HG02623 (cell line): ENCODE measurements around the gene TNS2.
A peak's percentile ranks its signal among the peaks of the same experiment; 100 is the strongest.
"Not testable (repeated sequence)": the region's sequence is repeated elsewhere in the genome, so short reads cannot be mapped to it uniquely, and the experiment has no call there.

Source experiments
- ATAC-seq: cut with Tn5 transposase; IDR thresholded peaks from one replicate; pipeline ENCODE4 v1.9.1; 2021; ENCODE audit warnings: moderate library complexity; ENCODE audit not compliant: unreplicated experiment

The TNS2 gene, protein sequence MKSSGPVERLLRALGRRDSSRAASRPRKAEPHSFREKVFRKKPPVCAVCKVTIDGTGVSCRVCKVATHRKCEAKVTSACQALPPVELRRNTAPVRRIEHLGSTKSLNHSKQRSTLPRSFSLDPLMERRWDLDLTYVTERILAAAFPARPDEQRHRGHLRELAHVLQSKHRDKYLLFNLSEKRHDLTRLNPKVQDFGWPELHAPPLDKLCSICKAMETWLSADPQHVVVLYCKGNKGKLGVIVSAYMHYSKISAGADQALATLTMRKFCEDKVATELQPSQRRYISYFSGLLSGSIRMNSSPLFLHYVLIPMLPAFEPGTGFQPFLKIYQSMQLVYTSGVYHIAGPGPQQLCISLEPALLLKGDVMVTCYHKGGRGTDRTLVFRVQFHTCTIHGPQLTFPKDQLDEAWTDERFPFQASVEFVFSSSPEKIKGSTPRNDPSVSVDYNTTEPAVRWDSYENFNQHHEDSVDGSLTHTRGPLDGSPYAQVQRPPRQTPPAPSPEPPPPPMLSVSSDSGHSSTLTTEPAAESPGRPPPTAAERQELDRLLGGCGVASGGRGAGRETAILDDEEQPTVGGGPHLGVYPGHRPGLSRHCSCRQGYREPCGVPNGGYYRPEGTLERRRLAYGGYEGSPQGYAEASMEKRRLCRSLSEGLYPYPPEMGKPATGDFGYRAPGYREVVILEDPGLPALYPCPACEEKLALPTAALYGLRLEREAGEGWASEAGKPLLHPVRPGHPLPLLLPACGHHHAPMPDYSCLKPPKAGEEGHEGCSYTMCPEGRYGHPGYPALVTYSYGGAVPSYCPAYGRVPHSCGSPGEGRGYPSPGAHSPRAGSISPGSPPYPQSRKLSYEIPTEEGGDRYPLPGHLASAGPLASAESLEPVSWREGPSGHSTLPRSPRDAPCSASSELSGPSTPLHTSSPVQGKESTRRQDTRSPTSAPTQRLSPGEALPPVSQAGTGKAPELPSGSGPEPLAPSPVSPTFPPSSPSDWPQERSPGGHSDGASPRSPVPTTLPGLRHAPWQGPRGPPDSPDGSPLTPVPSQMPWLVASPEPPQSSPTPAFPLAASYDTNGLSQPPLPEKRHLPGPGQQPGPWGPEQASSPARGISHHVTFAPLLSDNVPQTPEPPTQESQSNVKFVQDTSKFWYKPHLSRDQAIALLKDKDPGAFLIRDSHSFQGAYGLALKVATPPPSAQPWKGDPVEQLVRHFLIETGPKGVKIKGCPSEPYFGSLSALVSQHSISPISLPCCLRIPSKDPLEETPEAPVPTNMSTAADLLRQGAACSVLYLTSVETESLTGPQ (N-terminal part only)

DNA sequence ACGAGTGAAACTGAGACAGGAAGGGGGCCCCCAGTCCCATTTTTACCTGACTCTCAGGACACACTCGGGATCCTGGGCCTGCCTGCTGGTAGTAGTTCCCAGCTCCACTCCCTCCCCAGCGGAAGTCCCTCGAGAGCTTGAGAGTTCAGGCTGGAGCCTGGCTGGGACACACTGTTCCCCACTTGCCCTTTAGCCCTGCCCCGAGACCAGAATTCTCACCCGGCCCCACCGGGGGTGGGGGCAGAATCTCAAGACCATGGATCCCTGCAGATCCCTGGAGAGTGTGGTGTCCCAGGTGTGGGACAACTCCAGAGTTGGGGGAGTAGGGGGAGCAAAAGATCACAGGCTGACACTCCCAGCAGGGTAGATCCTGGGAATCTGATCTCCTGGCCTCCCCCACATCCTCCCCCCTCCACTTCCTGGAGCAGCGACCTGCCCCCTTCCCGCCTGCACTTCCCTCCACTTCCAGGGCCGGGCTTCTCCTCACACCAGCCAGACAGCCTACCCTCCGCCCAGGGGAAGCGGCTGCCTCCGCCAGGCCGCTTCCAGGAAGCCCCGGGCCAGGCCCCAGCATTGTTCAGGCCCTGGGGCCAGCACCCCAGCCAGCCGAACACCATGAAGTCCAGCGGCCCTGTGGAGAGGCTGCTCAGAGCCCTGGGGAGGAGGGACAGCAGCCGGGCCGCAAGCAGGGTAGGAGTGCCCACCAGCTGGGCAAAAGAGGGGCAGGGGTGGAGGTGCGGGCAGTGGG lies at the start of gene TNS2:
TNS2 (plus strand) TSS at position 495 of the 748 bp plus-strand sequence; CDS start at position 616, 121 bp downstream.
- ATAC-seq: no peak

DNA sequence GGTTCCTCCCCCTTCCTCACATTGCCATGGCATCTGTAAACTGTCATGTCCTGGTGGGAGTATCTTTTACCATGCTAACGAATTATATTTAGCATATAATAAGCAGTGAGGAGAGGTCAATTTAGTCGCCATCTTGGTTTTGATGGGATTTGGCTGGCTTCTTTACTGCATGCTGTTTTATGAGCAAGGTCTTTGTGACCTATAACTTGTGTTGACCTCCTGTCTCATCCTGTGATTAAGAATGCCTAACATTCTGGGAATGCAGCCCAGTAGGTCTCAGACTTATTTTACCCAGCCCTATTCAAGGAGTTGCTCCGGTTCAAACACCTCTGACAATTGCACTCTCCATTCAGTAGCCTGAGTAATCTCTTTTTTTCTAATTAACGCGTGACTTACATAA lies 45.7 kb upstream of the TNS2 start:
- no peak for ATAC-seq

DNA sequence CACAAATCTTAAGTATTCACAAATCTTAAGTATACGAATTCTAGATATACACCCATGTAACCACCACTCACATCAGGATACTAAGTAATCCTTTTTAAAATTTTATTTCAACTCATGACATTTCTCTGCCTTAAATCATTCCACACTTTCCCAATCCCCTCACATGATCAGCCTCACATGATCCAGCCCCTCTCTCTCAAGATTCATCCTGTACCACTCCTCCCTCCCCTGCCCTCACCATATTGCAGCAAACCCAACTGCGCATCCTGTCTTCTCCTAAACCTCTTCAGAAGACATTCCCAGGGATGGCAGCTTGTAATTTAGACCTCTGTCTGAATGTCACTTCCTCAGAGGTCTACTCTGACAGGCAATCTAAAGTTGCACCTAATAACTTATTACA lies 45.3 kb upstream of the TNS2 start:
- ATAC-seq: no peak

DNA sequence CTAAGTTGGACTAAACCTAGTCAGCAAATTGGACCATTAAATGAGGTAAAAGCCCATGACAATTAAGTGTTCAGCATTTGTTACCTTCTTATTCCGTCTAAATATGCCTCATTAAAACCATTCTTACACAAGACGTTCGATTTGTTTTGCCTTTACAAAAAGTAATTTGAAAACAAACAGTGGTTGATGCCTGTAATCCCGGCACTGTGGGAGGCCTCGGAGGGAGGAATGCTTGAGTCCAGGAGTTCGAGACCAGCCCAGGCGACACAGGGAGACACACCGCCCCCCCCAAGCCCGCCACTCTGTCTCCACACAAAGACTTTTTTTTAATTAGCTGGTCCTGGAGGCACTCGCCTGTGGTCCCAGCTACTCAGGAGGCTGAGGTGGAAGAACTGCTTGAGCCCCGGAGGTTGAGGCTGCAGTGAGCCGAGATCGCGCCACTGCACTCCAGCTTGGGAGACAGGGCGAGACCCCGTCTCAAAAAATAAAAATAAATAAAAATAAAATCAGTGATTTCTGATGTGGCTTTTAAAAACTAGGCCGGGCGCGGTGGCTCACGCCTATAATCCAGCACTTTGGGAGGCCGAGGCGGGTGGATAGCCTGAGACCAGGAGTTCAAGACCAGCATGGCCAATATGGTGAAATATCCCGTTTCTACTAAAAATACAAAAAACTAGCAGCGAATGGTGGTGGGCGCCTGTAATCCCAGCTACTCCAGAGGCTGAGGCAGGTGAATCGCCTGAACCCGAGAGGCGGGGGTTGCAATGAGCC lies 44.5 kb upstream of the TNS2 start:
- no peak for ATAC-seq

DNA sequence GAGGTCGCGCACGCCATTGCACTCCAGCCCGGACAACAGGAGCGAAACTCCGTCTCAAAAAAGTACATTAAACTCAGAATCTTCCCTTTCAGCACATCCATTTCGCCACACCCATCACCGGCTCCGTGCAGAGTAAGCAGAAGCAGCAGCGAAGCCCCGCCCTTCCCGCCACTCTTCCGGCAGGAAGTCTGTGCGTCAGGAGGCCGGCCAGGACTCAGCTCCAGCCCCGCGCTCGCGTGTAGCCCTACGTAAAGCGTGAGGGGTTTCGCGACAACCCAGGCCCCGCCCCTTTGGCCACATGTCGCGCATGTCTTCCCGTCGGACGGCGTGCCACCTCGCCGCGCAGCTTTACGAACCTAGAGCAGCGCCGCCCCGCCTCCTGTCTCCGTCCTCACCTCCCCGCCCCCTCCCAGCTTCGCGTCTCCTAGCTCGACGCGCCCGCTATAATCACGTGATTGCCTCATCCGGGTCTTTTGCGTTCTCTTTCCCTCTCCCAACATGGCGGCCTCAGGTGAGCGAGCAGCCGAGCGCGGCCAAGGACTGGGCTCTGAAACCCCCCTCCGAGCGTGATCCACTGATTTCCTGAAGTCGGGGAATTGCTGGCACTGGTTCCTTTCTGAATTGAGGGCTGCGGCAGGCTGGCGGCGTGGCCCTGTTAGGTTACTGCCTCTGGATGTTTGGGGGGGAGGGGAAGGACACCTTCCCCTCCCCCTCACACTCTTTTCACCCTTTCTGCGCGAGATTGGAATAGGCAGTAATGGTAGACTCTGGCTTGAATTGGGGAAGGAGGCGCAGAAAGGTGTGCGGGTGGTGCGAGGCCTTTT lies 43.7 kb upstream of the TNS2 start, which contains the start of gene EIF4B:
EIF4B (plus strand) TSS at position 471 of the 824 bp plus-strand sequence; CDS start at position 499, 28 bp downstream.
- ATAC-seq: peak; percentile 85

DNA sequence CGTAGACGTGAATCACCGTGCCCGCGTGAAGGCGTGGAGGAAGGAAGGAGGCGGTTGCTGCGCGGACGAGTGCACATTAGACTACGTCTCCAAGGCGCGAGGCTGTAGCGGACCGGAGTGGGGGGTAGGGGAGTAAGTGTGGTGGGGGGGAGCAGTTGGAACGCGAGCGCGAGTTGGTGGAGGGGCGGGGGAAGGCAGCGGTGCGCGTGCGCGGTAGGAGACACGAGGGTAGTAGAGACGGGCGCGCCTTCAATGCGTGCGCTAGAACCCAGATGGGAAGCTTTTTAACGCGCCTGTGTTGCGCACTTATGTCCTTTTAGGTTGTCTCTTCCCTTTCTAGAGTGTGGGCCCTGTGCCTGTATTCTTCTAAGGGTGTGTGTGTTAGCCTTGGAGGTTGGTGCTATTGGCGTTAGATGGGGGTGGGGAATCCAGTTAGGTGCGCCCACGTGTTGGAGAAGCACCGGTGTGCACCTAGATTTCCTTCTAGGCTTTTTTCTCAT lies 43.0 kb upstream of the TNS2 start:
- ATAC-seq: peak; percentile 10

DNA sequence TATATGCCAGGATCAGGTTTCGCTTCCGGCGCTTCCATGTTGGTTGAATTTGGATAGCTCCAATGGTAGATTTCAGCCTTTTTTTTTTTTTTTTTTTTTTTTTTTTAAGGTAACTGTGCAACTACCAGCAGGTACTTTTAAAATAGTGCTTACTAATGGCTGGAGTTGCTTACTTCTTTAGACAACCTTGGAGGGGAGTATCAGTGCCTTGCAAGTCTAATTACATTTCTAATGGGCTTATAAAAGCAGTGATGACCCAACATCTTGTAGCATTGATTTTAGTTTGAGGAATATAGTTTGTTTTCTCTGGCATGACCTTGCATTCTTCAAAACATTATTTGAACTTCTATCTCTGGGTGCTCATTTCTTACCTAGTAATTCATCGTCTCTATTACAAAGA lies 42.5 kb upstream of the TNS2 start:
- ATAC-seq: no peak

DNA sequence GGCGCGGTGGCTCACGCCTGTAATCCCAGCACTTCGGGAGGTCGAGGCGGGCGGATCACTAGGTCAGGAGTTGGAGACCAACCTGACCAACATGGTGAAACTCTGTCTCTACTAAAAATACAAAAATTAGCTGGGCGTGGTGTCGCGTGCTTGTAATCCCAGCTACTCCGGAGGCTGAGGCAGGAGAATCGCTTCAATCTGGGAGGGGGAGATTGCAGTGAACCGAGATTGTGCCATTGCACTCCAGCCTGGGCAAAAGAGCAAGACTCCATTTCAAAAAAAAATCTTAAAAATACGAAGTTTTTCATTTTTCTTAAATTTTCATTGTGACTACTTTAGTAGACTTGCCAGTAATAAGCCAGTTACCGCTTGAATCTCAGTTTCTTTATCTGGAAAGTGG lies 41.1 kb upstream of the TNS2 start:
- not testable (repeated sequence) for ATAC-seq

DNA sequence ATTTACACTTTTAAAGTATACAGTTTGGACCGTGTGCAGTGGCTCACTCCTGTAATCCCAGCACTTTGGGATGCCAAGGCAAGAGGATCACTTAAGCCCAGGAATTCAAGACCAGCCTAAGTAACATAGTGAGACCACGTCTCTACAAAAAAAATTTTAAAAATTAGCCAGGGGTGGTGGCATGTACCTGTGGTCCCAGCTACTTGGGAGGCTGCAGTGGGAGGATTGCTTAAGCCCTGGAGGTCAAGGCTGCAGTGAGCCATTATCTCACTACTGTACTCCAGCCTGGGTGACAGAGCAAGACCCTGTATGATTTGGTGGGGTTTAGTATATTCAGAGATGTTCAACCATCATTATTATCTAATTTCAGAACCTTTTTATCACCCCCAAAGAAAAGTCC lies 38.9 kb upstream of the TNS2 start:
- no peak for ATAC-seq

DNA sequence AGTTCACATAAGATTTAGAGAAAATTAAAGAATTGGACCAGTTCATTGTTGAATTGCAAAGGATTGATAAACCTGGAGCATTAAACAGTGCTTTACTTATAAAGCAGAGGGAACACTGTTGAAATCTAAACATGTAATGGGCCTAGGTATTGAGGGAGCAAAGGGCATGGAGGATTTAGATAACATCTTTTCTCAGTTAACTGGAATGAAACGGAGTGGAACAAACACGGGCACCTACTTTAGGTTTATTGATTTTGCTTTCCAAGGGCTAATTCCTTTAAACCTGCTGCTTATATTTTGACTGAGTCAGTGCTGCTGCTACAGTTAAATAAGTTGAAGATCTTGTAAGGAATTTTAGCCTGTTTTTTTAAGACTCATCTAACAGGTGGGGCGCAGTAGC lies 38.0 kb upstream of the TNS2 start:
- no peak for ATAC-seq

DNA sequence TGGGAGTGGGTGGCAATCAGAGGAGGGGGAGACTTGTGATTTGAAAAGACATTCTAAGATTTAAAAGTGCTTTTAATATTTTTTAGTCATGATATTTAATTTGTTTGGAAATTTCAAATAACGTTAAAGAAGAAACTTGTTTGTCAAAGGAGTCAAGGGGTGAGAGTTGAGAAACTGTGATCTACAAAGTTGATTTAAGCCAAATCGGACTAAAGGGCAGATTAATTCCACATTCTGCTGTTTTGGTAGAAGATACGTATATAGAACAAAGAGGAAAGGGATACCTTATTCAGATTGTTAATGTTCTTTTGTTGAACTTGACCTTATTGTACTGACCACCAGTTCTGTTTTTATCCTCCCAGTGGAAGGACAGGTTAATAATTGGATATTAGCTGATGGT lies 36.9 kb upstream of the TNS2 start:
- ATAC-seq: no peak

DNA sequence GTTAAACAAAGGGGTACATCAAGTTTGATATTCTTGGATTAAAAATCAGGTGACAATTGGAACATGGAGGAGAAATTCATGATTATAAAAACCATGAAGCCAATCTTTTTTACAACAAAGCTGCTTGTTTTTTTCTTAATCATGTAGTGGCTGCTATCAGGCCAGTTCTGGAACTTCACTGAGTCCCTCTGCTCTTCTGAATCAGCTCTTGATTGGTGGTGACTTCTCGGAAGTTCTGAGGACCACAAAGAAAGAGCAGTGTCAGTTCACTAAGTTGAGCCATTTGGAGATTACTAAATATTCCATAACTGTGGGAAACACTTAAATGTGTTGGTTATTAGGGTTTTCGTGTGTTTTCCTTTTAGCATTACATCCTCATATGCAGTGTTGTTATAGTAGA lies 35.2 kb upstream of the TNS2 start:
- no peak for ATAC-seq

DNA sequence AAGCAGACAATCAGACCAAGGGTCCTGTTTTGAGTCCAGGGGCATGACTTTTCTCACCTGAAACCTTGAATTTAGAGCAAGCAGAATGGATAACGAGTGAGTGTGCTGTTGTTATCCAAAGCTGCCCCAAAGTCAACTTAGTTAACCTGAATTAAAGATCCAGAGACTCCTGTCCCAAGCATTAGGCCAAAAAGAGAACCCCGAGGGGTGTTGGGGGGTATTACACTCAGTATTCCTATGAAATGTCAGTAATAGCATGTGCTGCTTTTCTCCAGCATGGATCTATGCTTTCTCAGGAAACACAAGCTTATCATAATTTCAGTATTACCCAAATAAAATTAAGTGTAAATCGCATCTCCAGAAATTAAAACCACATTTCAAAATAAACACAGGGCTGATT lies 24.6 kb upstream of the TNS2 start:
- ATAC-seq: no peak

DNA sequence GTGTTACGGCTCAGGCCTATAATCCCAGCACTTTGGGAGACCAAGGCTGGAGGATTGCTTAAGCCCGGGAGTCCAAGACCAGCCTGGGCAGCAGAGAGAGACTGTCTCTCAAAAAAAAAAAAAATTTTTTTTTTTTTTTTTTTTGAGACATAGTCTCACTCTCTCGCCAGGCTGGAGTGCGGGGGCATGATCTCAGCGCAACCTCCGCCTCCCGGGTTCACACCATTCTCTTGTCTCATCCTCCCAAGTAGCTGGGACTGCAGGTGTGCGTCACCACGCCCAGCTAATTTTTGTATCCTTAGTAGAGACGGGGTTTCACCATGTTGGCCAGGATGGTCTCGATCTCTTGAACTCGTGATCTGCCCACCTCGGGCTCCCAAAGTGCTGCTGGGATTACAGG lies 22.9 kb upstream of the TNS2 start:
- ATAC-seq: not testable (repeated sequence)

DNA sequence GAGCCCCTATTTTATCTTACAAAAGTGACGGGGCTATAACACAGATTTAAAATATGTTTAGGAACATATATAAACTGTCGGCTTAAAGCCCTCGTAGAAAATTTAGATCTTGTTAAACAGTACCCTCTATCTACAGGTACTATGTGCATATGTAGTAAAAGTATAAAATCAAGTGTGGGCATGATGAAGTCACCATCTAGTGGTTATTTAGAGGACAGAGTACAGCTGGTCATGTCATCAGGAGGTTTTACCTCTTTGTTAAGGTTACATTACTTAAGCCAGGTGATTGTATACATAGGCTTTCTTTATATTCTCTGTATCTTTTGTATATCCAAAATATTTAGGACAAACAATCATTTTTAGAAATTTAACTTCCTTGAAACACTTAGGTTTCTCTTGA lies 18.2 kb upstream of the TNS2 start:
- ATAC-seq: no peak

DNA sequence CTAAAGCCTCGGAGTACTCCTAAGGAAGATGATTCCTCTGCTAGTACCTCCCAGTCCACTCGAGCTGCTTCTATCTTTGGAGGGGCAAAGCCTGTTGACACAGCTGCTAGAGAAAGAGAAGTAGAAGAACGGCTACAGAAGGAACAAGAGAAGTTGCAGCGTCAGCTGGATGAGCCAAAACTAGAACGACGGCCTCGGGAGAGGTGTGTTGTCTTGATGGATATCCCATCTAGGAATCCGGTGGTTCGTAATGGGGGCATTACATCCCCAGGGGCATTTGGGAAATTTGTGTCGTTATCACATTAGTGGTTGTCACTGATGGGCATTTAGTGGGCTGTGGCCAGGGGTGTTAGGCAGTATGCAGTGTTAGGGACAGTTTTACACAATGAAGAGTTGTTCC lies 16.0 kb upstream of the TNS2 start:
- not testable (repeated sequence) for ATAC-seq

DNA sequence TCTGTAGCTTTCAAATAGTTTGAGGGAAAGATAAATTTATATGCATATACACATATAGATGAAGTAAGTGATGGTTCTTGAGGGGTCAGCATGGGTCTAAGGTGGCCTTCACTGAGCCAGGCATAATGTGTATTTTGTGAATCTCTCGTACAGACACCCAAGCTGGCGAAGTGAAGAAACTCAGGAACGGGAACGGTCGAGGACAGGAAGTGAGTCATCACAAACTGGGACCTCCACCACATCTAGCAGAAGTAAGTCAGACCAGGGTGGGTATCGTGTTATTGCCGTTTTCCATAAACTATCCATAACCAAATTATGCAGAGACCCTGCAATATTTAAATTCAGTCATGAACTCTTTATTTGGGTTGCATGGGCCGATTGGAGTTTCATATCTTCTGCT lies 15.4 kb upstream of the TNS2 start:
- no peak for ATAC-seq

DNA sequence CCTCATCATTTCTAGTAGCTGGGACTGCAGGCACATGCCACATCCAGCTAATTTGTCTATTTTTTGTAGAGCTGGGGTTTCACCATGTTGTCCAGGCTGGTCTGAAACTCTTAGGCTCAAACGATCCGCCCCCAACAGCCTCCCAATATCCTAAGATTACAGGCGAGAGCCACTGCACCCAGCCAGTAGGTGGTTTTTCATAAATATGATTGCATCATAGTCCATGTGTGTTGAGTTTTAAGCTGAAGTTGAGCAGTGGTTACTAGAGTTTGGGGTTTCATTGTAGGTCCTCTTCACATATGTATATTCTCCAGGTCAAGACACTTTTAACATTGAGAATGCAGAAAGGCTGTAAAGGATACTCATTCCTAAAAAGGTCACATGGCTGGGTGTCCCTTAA lies 13.1 kb upstream of the TNS2 start:
- ATAC-seq: no peak

DNA sequence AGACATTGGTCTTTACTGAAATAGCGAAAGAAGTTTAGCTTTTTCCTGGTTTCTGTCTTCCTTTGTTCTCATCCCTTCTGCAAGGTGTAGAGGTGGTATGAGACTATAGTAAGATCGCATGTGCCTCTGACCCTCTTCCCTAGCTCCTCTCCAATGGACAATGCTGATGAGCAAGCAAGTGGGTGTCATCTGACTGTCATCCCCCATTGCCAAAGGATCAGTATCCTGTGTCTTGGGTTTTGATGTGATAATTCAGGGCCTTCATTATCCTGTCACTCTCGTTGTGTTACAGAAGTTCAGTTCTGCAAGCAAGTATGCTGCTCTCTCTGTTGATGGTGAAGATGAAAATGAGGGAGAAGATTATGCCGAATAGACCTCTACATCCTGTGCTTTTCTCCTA lies 10.0 kb upstream of the TNS2 start:
- no peak for ATAC-seq
